ENCODE results near the gene KIF3B.
A peak's percentile ranks its signal among the peaks of the same experiment; 100 is the strongest.

KIF3B gene

DNA sequence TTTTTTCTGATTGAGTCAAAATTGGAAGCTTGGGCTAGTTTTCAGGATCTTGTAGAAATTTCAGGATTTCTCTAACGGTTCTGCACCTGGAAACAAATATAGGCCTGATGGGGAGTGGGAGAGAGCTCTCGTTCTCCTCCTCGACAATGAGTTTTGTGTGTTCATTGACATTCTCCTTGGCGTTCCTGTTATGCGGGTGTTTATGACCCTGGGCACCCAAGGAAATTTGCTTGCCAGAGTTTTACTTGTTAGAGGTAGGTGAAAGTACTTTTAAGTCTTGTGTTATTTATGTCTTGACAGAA is 82.8 kb downstream of the KIF3B start:
- H3K4me3 ChIP-seq (replicated peaks; ENCODE audit: low read depth, low read length), result peak overlapping the region; percentile 93
- TF ChIP-seq, protein P1, sequence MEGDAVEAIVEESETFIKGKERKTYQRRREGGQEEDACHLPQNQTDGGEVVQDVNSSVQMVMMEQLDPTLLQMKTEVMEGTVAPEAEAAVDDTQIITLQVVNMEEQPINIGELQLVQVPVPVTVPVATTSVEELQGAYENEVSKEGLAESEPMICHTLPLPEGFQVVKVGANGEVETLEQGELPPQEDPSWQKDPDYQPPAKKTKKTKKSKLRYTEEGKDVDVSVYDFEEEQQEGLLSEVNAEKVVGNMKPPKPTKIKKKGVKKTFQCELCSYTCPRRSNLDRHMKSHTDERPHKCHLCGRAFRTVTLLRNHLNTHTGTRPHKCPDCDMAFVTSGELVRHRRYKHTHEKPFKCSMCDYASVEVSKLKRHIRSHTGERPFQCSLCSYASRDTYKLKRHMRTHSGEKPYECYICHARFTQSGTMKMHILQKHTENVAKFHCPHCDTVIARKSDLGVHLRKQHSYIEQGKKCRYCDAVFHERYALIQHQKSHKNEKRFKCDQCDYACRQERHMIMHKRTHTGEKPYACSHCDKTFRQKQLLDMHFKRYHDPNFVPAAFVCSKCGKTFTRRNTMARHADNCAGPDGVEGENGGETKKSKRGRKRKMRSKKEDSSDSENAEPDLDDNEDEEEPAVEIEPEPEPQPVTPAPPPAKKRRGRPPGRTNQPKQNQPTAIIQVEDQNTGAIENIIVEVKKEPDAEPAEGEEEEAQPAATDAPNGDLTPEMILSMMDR (IDR thresholded peaks at IDR 0.05; ENCODE audit: low read depth, low read length, missing control alignments), result no peak
- DNase-seq (ENCODE audit: extremely low read depth, low read depth), result no peak

GRCh38 chr20:32362901-32363364 is 85.5 kb downstream of the KIF3B start:
- no peak overlapping the region for H3K4me3 ChIP-seq (replicated peaks; ENCODE audit: low read depth, low read length)

DNA sequence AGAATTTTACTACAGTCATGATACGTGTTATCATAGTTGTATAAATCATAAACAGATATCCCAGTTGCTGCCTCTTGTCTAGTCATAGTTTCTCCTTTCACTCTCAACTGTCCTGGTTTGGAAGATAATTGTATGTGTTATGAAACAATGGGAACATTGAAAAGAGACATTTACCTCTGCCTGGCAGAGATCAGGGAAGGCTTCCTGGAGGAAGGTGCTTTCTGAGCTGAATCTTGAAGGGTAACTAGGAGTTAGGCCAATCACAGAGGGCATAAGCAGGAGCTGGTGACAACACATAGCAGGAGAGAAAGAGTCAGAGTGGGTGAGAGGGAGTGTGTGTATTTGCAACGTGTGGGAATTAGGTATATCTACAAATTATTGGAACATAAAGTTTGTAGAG is 86.0 kb downstream of the KIF3B start:
- no peak overlapping the region for H3K4me3 ChIP-seq (replicated peaks; ENCODE audit: low read depth, low read length)
- no peak for DNase-seq (ENCODE audit: extremely low read depth, low read depth)
- TF ChIP-seq, protein P1 (IDR thresholded peaks at IDR 0.05; ENCODE audit: low read depth, low read length, missing control alignments), result no peak

More at GRCh38 chr20:32362901-32363364, 85.5 kb downstream of the KIF3B start:
- DNase-seq (ENCODE audit: extremely low read depth, low read depth), result no peak
- TF ChIP-seq, protein P1 (IDR thresholded peaks at IDR 0.05; ENCODE audit: low read depth, low read length, missing control alignments), result no peak

- no peak overlapping the region for H3K4me3 ChIP-seq (replicated peaks; ENCODE audit: low read depth, low read length)
- no peak for DNase-seq (ENCODE audit: extremely low read depth, low read depth)
- TF ChIP-seq, protein P1 (IDR thresholded peaks at IDR 0.05; ENCODE audit: low read depth, low read length, missing control alignments), result no peak
Observed at GRCh38 chr20:32364554-32365208, 87.2 kb downstream of the KIF3B start.

DNA sequence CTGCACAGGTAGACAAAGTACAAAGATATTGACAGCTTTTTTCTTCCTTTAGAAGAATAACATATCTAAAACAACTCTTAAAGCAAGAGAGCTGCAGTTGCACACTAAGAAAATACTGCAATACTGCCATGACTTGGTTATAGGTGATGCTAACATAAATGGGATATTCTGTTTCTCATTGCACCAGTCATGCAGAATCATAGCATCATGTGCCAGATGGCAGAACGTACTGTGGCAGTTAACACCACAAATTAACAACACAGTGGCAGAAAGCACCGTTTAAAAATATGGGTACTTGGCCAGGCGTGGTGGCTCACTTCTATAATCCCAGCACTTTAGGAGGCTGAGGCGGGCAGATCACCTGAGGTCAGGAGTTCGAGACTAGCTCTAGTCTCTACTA is 88.1 kb downstream of the KIF3B start:
- no peak for DNase-seq (ENCODE audit: extremely low read depth, low read depth)
- no peak overlapping the region for H3K4me3 ChIP-seq (replicated peaks; ENCODE audit: low read depth, low read length)
- TF ChIP-seq, protein P1 (IDR thresholded peaks at IDR 0.05; ENCODE audit: low read depth, low read length, missing control alignments), result no peak

DNA sequence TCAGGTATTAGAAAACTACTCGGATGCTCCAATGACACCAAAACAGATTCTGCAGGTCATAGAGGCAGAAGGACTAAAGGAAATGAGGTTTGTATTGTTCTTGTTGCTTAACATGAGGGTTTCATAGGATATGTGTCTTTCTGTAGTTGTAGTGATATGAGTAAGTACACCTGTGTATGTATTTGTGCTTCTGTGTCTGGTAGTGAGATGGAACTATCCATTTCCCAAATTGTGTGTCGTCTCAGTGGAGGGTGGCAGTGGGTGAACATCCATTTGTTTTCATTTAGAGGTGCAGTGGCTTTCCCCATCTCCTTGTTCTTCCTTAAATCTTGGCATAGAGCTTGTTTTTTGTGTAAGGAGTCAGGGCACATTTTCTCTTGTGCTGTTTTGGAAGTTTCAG is 88.9 kb downstream of the KIF3B start:
- TF ChIP-seq, protein P1 (IDR thresholded peaks at IDR 0.05; ENCODE audit: low read depth, low read length, missing control alignments), result no peak
- no peak overlapping the region for H3K4me3 ChIP-seq (replicated peaks; ENCODE audit: low read depth, low read length)
- no peak for DNase-seq (ENCODE audit: extremely low read depth, low read depth)

DNA sequence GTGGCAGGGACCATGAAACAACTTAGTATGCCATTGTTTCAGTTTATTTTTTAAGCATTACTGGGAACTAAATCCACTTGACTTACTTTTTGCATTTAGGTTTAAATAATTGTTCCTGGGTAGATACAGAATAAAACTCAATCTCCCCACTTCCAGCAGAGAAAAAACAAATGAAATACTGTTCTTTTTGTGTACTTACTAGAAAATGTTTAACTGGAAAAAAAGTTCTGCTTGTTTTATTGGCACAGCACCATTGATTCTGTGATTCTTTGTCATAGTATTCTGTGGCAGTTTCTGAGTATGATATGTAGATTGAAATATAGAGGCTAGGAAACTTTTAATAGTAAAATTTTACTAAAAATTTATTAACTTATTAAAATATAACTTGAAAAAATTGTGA is 90.9 kb downstream of the KIF3B start:
- DNase-seq (ENCODE audit: extremely low read depth, low read depth), result no peak
- TF ChIP-seq, protein P1 (IDR thresholded peaks at IDR 0.05; ENCODE audit: low read depth, low read length, missing control alignments), result no peak

More for the DNA sequence above, 90.9 kb downstream of the KIF3B start:
- no peak overlapping the region for H3K4me3 ChIP-seq (replicated peaks; ENCODE audit: low read depth, low read length)
